Adipocyte (in vitro differentiated cells): ENCODE results near the gene CXCR3.
"Not testable (repeated sequence)": the region's sequence is repeated elsewhere in the genome, so short reads cannot be mapped to it uniquely, and the experiment has no call there.

Source experiments
- DNase-seq: peaks from one replicate; pipeline ENCODE4 v3.0.0-alpha.2; 2015; ENCODE audit warnings: low read depth
- H3K27me3 ChIP-seq: replicated peaks from 2 replicates; pipeline ENCODE4 v1.7.0; 2013; ENCODE audit warnings: mild to moderate bottlenecking, low read length, moderate library complexity; ENCODE audit not compliant: control insufficient read depth, insufficient read depth
- H3K36me3 ChIP-seq: 2 replicates; pipeline ENCODE4 v1.7.0; 2013; ENCODE audit warnings: low read length, mild to moderate bottlenecking, moderate library complexity; ENCODE audit not compliant: control insufficient read depth, insufficient read depth, severe bottlenecking
- H3K4me1 ChIP-seq: 2 replicates; pipeline ENCODE4 v1.7.0; 2013; ENCODE audit warnings: mild to moderate bottlenecking, low read length, moderate library complexity; ENCODE audit not compliant: control insufficient read depth, insufficient read depth
- H3K4me3 ChIP-seq: 2 replicates; pipeline ENCODE4 v1.7.0; 2013; ENCODE audit warnings: mild to moderate bottlenecking, low read length, moderate library complexity
- H3K9ac ChIP-seq: 2 replicates; pipeline ENCODE4 v1.7.0; 2013; ENCODE audit warnings: mild to moderate bottlenecking, low read length, moderate library complexity
- H3K9me3 ChIP-seq: 2 replicates; pipeline ENCODE4 v1.7.0; 2013; ENCODE audit warnings: mild to moderate bottlenecking, low read length, moderate library complexity; ENCODE audit not compliant: control insufficient read depth

Gene CXCR3

GRCh38 chrX:71621603-71622002, 3.3 kb upstream of the CXCR3 start:
- peaks cover 21% of the 10 kb centered on the region for H3K4me1 ChIP-seq
- peaks cover 8% of the 10 kb centered on the region for H3K9me3 ChIP-seq
- no peaks in the 10 kb centered on the region for H3K36me3 ChIP-seq
- DNase-seq: peak; percentile 22
- peak overlapping the region; percentile 2 for H3K9ac ChIP-seq
- H3K27me3 ChIP-seq: no peaks in the 10 kb centered on the region
- H3K4me3 ChIP-seq: no peak overlapping the region

GRCh38 chrX:71619986-71620385, 1.7 kb upstream of the CXCR3 start:
- Histone ChIP-seq H3K27me3 (no peaks in the 10 kb centered on the region), H3K4me3 (no peak overlapping the region), H3K4me1 (peaks cover 21% of the 10 kb centered on the region), H3K9ac (no peak overlapping the region), H3K36me3 (peaks cover 4% of the 10 kb centered on the region), H3K9me3 (peaks cover 8% of the 10 kb centered on the region)
- DNase-seq: no peak

- H3K9me3 ChIP-seq: peaks cover 8% of the 10 kb centered on the region
- no peaks in the 10 kb centered on the region for H3K27me3 ChIP-seq
- DNase-seq: no peak
- peaks cover 21% of the 10 kb centered on the region for H3K4me1 ChIP-seq
- H3K36me3 ChIP-seq: peaks cover 12% of the 10 kb centered on the region
- H3K9ac ChIP-seq: no peak overlapping the region
- no peak overlapping the region for H3K4me3 ChIP-seq
Observed at GRCh38 chrX:71619193-71619592, 882 bp upstream of the CXCR3 start.

GRCh38 chrX:71618787-71619186, 476 bp upstream of the CXCR3 start:
- DNase-seq: no peak
- Histone ChIP-seq H3K4me3 (no peak overlapping the region), H3K9ac (no peak overlapping the region), H3K4me1 (peaks cover 20% of the 10 kb centered on the region), H3K9me3 (peaks cover 9% of the 10 kb centered on the region), H3K27me3 (no peaks in the 10 kb centered on the region), H3K36me3 (peaks cover 16% of the 10 kb centered on the region)

GRCh38 chrX:71617742-71618141, 569 bp downstream of the CXCR3 start:
- Histone ChIP-seq H3K4me3 (no peak overlapping the region), H3K36me3 (peaks cover 27% of the 10 kb centered on the region), H3K9me3 (peaks cover 16% of the 10 kb centered on the region), H3K4me1 (peaks cover 13% of the 10 kb centered on the region), H3K27me3 (peaks cover under 1% of the 10 kb centered on the region), H3K9ac (no peak overlapping the region)
- DNase-seq: no peak

- no peak overlapping the region for H3K9ac ChIP-seq
- peaks cover 6% of the 10 kb centered on the region for H3K4me1 ChIP-seq
- H3K4me3 ChIP-seq: no peak overlapping the region
- peaks cover 33% of the 10 kb centered on the region for H3K36me3 ChIP-seq
- H3K27me3 ChIP-seq: peaks cover 2% of the 10 kb centered on the region
- peaks cover 18% of the 10 kb centered on the region for H3K9me3 ChIP-seq
- DNase-seq: no peak
Observed at GRCh38 chrX:71616672-71617529, 1.4 kb downstream of the CXCR3 start.

GRCh38 chrX:71615954-71616353, 2.4 kb downstream of the CXCR3 start:
- Histone ChIP-seq H3K9me3 (peaks cover 25% of the 10 kb centered on the region), H3K4me1 (no peaks in the 10 kb centered on the region), H3K9ac (no peak overlapping the region), H3K27me3 (peaks cover 2% of the 10 kb centered on the region), H3K4me3 (no peak overlapping the region), H3K36me3 (peaks cover 41% of the 10 kb centered on the region)
- no peak for DNase-seq

- no peaks in the 10 kb centered on the region for H3K4me1 ChIP-seq
- H3K9me3 ChIP-seq: peaks cover 30% of the 10 kb centered on the region
- H3K27me3 ChIP-seq: peaks cover 2% of the 10 kb centered on the region
- no peak overlapping the region for H3K4me3 ChIP-seq
- no peak for DNase-seq
- H3K9ac ChIP-seq: no peak overlapping the region
- peaks cover 48% of the 10 kb centered on the region for H3K36me3 ChIP-seq
Observed at GRCh38 chrX:71615056-71615455, 3.3 kb downstream of the CXCR3 start.

- Histone ChIP-seq H3K36me3 (peaks cover 74% of the 10 kb centered on the region), H3K27me3 (peaks cover 2% of the 10 kb centered on the region), H3K4me1 (no peaks in the 10 kb centered on the region), H3K4me3 (no peak overlapping the region), H3K9me3 (peaks cover 33% of the 10 kb centered on the region), H3K9ac (no peak overlapping the region)
- DNase-seq: no peak
Observed at GRCh38 chrX:71612256-71612655, 6.1 kb downstream of the CXCR3 start.

GRCh38 chrX:71611736-71612135, 6.6 kb downstream of the CXCR3 start:
- not testable (repeated sequence) for H3K27me3 ChIP-seq, H3K9ac ChIP-seq, H3K4me1 ChIP-seq, DNase-seq, H3K4me3 ChIP-seq
- peaks cover 38% of the 10 kb centered on the region for H3K9me3 ChIP-seq
- peaks cover 79% of the 10 kb centered on the region for H3K36me3 ChIP-seq

- H3K36me3 ChIP-seq: peaks cover 92% of the 10 kb centered on the region
- H3K27me3 ChIP-seq: peaks cover 2% of the 10 kb centered on the region
- H3K9ac ChIP-seq: no peak overlapping the region
- H3K9me3 ChIP-seq: peaks cover 46% of the 10 kb centered on the region
- H3K4me1 ChIP-seq: no peaks in the 10 kb centered on the region
- H3K4me3 ChIP-seq: no peak overlapping the region
- DNase-seq: no peak
Observed at GRCh38 chrX:71609095-71609750, 9.1 kb downstream of the CXCR3 start.
